Forelimb muscle (tissue), 1 donor: ENCODE results near the gene PLA2G4A. TPM values are rescaled to one million over a fixed set of nuclear protein-coding genes. Genes with fewer than 3 reads are reported as not detected.

Source experiments
- DNase-seq: peaks from one replicate; pipeline ENCODE4 v3.0.0-alpha.2; 2013; ENCODE audit warnings: low read depth
- polyA plus RNA-seq: library from polyadenylated mRNA; unstranded; fragments of 120-200 nt; gene quantifications from one replicate; pipeline ENCODE4 v1.2.1, GENCODE V29; 2013; ENCODE audit not compliant: insufficient read length

Gene PLA2G4A
- polyA plus RNA-seq, 1 donor, result 3.2 TPM

GRCh38 chr1:187027253-187027652 is 198.5 kb downstream of the PLA2G4A start:
- DNase-seq, result no peak

GRCh38 chr1:187032316-187032981 is 203.7 kb downstream of the PLA2G4A start:
- DNase-seq, result no peak

- no peak for DNase-seq
These were observed 204.4 kb downstream of the PLA2G4A start for GRCh38 chr1:187032982-187033692.

- DNase-seq, result no peak
These were observed 205.1 kb downstream of the PLA2G4A start for GRCh38 chr1:187033693-187034390.

- DNase-seq, result no peak
These were observed 205.8 kb downstream of the PLA2G4A start for GRCh38 chr1:187034501-187034900.

- DNase-seq, result no peak
These were observed 209.3 kb downstream of the PLA2G4A start for GRCh38 chr1:187037973-187038553.

Other genes with a start within 250 kb of the PLA2G4A start
- gene PTGS2, start 148.5 kb upstream of the PLA2G4A start, polyA plus RNA-seq, result 1.3 TPM